Stimulated activated CD8-positive, alpha-beta memory T cell treated with anti-CD3 and anti-CD28 coated beads, Interleukin-12 subunit alpha, Interleukin-12 subunit beta, amount 100 ng/mL, for 4 hours (primary cell): ENCODE measurements around the gene IFNAR1.

Experiments
- DNase-seq: peaks from one replicate; pipeline ENCODE4 v3.0.0-alpha.2; 2020; ENCODE audit warnings: low read depth

IFNAR1 gene

GRCh38 chr21:33402001-33402979, 77.5 kb downstream of the IFNAR1 start:
- no peak for DNase-seq

- peak; percentile 55 for DNase-seq
Observed at GRCh38 chr21:33403128-33403785, 78.5 kb downstream of the IFNAR1 start, which contains the start of gene IFNGR2. Gene IFNGR2 (plus strand): TSS chr21:33403413. CDS start chr21:33403544, 131 bp downstream.

GRCh38 chr21:33403786-33404585, 79.2 kb downstream of the IFNAR1 start:
- DNase-seq, result no peak

GRCh38 chr21:33406493-33406892, 81.7 kb downstream of the IFNAR1 start:
- no peak for DNase-seq
